NCI-H345 treated with DMSO at 0.1 percent for 48 hours (cell line): ENCODE results near the gene PLPP6.

Experiments
- DNase-seq: peaks from one replicate; lab custom pipeline; 2025; ENCODE audit not compliant: unreplicated experiment; lab: John Stamatoyannopoulos, UW

Gene PLPP6

DNA sequence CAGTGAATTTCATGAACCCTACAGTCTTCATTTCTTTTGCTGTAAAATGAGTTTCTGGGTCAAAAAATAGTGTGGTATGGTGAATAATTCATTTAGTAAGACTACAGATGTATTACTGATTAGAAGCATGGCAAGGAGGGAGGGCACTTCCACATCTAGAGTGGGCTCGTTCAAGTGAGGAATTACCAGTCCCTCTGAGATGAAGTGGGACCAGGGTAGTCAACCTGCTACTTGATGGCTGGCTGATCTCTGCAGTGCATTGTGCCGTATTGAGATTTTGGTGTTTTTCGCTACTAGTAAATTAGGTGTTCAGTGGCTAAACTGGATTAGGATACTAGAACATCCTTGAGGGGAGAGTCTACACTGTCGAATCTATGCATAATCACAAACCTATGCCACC is 28.1 kb downstream of the PLPP6 start:
- no peak for DNase-seq

GRCh38 chr9:4691795-4692194 is 29.7 kb downstream of the PLPP6 start:
- DNase-seq: no peak

DNA sequence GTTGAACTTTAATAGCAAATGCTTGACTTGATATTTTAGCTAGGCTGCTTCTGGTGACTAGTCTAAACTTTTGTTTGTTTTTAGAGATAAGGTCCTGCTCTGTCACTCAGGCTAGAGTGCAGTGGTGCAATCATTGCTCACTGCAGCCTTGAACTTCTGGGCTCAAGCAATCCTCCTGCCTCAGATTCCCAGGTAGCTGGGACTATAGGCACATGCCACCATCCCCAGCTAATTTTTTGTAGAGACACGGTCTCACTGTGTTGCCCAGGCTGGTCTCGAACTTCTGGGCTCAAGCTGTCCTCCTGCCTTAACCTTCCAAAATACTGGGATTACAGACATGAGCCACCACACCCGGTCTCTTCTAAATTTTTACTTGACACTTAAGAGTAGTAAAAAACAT is 38.0 kb downstream of the PLPP6 start:
- DNase-seq: no peak

GRCh38 chr9:4700932-4701331 is 38.8 kb downstream of the PLPP6 start:
- DNase-seq: no peak

DNA sequence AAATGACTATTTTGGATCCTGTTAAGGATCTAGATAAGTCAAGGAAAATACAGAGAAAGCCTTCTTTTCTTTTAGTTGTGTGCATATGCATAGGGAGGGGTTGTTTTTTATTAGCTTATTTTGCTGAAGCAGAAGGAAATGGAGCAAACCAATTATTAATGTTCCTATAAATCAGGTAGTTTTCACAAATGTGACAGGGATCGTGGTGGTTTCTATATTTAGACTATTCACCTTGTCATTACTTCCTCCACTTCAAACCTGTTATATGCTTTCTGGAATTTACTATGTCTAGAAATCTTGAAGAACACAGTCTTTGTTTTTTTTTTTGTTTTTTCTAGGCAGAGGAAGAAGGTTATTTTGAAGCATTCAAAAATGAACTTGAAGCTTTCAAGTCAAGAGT is 39.4 kb downstream of the PLPP6 start:
- DNase-seq: no peak

DNA sequence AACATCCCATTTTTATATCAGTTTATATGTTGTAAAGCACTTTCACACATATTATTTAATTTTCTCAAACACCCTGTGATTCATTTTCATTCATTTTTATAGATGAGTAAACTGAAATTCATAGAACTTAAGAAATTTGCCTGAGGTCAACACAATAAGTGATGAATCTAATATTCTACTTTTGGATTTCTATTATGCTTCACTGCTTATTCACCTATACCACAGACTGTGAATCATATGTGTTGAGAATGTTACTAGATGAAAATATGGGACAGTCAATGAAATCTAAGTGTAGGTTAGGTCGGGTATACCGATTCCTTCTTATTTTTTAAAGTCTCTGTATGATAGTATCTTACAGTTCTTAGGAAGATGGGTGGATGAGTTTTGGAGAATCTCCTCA is 42.0 kb downstream of the PLPP6 start:
- DNase-seq: no peak

DNA sequence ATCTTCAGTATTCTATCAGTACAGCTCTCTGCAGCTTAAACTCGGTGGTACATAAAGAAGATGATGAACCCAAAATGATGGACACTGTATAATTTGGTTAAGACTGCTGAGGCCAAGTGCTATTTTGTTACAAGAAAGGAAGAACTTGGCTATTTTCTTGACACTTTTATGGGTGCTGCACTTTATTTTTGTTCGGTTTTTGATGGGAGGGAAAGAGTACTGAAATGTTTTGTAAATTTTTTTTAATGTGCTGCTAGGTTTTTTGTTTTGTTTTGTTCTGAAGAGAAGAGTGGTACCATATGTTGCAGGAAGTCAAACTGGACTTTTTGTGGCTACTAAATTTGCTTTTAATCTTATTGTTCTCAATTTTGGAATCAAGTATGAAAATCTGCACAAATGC is 43.9 kb downstream of the PLPP6 start:
- DNase-seq: no peak

GRCh38 chr9:4706971-4707622 is 45.0 kb downstream of the PLPP6 start:
- DNase-seq: no peak

- no peak for DNase-seq
Measured at GRCh38 chr9:4709380-4709779, 47.3 kb downstream of the PLPP6 start.

DNA sequence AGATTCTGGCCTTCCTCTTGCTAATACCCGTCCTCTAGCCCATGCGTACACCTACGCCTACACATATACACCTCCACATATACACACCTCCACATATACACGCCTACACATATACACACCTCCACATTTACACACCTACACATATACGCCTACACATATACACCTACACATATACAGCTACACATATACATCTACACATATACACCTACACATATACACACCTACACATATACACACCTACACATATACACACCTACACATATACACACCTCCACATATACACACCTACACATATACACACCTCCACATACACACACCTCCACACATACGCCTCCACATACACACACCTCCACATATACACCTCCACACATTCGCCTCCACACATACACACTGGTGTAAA is 51.8 kb downstream of the PLPP6 start:
- DNase-seq: no peak

DNA sequence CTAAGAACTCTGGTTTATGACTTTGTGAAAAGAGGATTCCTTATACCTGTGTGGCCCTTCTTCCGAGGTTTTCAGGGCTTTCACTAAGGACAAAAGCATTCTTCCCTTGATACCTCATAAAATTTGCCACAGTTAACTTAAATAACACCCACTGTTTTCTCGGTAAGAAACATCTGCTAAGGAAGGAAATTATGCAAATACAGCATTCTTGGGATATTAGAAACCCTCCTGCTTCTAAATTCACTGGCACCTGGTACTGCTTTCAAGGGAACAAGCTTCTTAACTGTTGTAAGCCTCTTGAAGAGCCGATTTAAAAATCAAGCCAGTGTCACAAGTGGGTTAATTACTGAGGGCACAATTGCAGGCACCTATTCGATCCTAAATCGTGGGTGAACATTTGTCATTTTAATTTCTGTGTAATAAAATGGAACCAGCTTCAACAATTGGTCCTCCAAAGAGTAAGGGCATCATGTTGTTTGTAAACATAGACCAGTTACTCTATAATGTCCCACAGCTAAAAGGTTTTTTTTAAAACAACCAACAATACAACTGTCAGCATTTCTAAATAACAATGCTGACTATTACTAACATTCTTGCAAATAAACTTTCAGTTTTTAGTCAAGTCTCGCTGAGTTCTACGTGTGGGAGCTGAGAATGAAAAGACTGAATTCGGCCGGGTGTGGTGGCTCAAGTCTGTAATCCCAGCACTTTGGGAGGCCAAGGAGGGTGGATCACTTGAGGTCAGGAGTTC is 52.3 kb downstream of the PLPP6 start:
- no peak for DNase-seq
